ENCODE measurements around the gene HSD3B7. TPM values are rescaled to one million over a fixed set of nuclear protein-coding genes. Genes with fewer than 3 reads are reported as not detected.
"Not testable (repeated sequence)": the region's sequence is repeated elsewhere in the genome, so short reads cannot be mapped to it uniquely, and the experiment has no call there.

HSD3B7 gene
- polyA plus RNA-seq, 5 donors, result 3.3 to 6.4 (median 4.5) TPM

GRCh38 chr16:31000671-31001382 lies 15.8 kb downstream of the HSD3B7 start:
- DNase-seq, result no peak

DNA sequence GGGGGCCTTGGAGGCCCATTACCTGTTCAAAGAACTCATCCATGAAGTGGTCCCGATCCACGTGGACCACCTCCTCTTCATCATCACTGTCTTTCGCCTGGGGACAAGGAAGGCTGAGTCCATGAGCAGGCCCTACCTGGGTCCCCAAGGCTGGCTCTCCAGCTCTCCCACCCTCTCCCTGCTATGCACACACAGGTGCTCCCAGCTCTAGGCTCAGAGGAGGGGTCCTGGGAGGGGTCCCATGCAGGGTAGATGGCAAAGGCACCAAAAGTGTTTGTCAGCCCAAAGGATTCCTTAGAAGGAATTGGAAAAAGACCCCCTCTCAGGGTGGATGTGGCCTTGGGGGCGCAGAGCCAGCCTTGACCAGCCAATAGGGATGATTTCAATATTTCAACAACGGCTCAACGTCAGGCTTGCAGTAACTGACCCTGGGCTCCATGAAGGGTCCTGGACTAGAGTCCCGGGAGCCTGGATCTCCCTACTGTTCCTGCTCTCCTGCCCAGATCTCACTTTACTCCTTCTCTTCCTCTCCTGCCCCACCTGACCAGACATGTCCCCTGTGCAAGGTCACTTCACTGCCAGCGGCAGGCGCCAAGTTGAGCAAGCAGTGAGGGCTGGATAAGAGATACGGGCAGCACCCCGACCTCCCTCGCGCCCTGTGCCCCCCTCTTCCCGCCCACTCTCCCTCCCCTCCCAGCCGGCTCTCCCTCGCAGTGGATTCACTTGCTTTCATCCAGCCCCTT lies 16.7 kb downstream of the HSD3B7 start:
- DNase-seq, result no peak

GRCh38 chr16:31002250-31002700 lies 17.3 kb downstream of the HSD3B7 start:
- DNase-seq, result no peak

DNA sequence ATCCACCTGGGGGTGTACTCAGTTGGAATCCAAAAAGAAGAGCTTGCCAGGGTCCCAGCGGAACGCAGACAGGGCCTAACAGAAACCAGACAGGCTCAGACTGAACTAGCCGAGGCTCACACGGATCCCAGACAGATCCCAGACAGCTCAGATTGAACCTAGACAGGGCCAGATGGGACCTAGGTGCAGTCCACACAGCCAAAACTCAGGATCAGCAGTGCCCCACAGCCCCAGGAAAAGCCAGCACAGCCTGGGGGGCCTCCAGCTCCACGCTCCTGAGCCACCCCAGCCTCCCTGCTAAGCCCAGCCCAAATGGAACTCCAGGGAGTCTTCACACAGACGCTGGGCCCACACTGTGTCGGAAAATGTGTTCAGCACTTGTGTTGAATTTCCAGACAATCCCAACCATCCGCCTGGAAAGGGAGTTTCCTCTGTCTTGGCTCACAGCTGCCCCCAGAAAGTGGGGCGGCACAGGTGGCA lies 17.9 kb downstream of the HSD3B7 start:
- no peak for DNase-seq

- DNase-seq, result no peak
These were observed 18.7 kb downstream of the HSD3B7 start for GRCh38 chr16:31003744-31004143.

GRCh38 chr16:31004658-31005057 lies 19.7 kb downstream of the HSD3B7 start:
- no peak for DNase-seq

DNA sequence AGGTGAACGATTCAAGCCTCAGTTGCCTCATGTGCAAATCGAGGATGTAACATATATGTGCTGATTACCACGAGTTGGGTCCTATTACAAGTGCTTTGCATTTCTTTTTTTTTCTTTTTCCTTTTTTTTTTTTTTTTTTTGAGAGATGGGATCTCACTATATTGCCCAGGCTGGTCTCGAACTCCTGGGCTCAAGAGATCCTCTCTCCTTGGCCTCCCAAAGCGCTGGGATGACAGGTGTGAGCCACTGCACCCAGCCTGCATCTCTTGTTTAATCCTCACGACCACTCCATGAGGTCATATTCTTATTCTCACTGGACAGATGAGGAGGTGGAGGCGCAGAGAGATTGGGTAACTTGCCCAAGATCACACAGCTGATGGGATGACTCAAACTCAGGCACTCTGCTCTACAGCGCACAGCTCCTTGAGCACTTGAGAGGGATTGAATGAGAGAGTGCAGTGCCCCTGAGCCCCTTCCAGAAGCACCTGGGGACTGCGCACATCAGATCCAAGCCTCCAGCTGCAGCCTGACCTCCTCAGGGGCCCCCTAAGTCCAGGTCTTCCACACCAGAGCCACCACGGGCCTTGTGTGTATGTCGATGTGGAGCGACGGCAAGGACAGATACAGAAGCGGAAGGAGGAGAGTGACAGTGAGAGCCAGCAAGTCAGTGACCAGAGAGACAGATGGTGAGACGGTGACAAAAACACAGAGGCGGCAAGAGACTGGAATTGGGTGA lies 20.5 kb downstream of the HSD3B7 start:
- no peak for DNase-seq

DNA sequence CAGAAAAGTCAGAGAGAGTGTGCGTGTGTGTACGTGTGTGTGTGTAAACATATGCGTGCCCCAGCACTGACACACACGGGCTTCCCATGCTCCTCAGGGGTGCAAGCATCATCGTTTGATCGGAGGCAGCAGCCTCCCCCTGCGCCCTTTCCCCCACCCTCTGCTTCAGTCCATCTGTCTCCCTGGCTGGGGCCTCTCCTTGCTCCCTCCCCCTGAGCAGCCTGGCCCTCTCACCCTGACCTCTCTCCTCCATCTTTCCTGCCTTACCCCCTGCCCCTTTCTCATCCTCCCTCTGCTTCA lies 21.0 kb downstream of the HSD3B7 start:
- no peak for DNase-seq

DNA sequence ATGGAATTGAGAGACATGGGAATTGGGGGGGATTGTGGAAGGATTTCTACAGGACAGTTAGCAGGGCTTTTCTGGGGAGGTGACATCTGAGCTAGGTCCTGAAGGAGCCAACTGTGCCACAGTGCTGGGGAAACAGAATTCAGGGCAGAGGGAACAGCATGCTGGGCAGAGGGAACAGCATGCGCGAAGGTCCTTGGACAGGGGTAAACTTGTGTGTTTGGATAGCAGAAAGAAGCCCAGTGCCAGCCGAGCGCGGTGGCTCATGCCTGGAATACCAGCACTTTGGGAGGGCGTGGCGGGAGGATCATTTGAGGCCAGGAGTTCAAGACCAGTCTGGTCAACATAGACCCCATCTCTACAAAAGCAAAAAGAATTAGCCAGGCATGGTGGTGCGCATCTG lies 21.6 kb downstream of the HSD3B7 start:
- DNase-seq, result no peak

GRCh38 chr16:31007684-31008083 lies 22.7 kb downstream of the HSD3B7 start:
- no peak for DNase-seq

- no peak for DNase-seq
These were observed 23.1 kb downstream of the HSD3B7 start for GRCh38 chr16:31008149-31008548.

GRCh38 chr16:31008551-31008950 lies 23.5 kb downstream of the HSD3B7 start:
- no peak for DNase-seq

- DNase-seq, result no peak
These were observed 24.1 kb downstream of the HSD3B7 start for GRCh38 chr16:31009120-31009519.

DNA sequence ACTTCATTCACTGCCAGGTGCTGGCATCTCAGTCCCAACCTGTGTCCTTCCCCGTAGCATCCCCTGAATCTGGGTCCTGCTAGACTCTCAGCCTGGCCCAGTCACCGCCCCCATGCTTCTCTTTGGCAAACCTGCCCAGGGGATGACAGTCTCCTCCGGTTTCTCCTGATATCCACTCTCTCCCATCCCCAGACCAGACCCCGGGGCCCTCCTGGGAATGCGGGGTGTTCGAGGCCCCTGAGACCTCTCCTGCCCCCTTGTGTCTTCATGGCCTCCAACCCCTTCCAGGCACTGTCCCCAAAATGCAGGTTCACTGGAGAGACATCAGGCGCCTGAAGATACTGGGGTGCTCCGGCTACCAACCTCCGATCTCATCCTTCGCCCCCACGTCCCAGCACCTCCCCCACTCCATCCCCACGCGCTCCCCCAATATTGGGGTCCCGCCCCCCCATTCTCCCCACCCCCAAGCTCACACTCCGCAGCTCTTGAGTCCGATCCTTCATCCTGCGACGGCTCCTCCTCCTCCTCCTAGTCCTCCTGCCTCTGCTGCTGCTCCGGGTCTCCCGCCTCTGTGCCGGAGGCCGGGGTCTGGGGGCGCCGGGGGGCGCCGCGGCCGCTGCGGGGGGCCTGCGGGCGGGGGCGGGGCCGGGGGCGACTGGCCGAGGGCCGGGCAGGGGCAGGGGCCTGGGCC lies 25.0 kb downstream of the HSD3B7 start:
- no peak for DNase-seq

- no peak for DNase-seq
These were observed 25.7 kb downstream of the HSD3B7 start, which contains the start of gene STX1B for GRCh38 chr16:31010585-31011325. STX1B (minus strand) TSS chr16:31010638; CDS start chr16:31010396, 242 bp downstream.

GRCh38 chr16:31011815-31012214 lies 26.8 kb downstream of the HSD3B7 start:
- DNase-seq, result not testable (repeated sequence)

DNA sequence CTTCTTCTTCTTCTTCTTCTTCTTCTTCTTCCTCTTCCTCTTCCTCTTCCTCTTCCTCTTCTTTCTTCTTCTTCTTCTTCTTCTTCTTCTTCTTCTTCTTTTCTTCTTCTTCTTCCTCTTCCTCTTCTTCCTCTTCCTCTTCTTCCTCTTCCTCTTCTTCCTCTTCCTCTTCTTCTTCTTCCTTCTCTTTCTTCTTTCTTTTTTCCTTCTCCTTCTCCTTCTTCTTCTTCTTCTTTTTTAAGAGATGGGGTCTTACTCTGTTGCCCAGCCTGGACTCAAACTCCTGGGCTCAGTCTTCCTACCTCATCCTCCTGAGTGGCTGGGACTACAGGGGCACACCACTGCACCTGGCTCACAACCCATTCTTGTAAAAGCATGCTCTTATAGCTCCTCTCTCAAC lies 28.3 kb downstream of the HSD3B7 start:
- DNase-seq, result not testable (repeated sequence)

- DNase-seq, result no peak
These were observed 31.0 kb downstream of the HSD3B7 start for GRCh38 chr16:31016018-31016417.

- DNase-seq, result not testable (repeated sequence)
These were observed 32.7 kb downstream of the HSD3B7 start for GRCh38 chr16:31017756-31018155.

DNA sequence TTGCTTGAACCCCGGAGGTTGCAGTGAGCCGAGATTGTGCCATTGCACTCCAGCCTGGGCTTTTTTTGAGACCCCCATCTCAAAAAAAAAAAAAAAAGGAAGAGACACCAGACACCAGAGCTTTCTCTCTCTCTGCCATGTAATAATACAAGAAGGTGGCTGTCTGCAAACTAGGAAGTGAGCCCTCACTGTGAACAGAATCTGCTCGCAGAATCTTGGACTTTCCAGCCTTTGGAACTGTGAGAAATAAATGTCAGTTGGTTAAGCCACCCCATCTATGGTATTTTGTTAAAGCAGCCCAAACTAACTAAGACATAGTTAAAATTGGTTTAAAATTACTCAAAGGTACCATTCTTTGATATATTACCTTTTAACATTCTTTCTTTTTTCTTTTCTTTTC lies 35.5 kb downstream of the HSD3B7 start:
- DNase-seq, result no peak

Measured in right lung (tissue), 5 donors.